ENCODE data around the gene SMTNL1. TPM values are rescaled to one million over a fixed set of nuclear protein-coding genes. Genes with fewer than 3 reads are reported as not detected.

Gene SMTNL1
- total and polyA plus RNA-seq, 9 of the 15 experiments (the other 6 are each of a cell fraction or from before 2014, with no cell fraction given) = not detected

GRCh38 chr11:57545883-57546282, 8.5 kb downstream of the SMTNL1 start:
- Histone ChIP-seq H3K9ac (ENCODE audit: insufficient read depth in 1 of 2, low read depth in 2 of 2, low read length in 2 of 2) (no peak overlapping the region; a peak in 1 of 4 replicates), H3K4me1 (replicated peaks in 1 of 2; ENCODE audit: control insufficient read depth in 2 of 2, insufficient read depth in 2 of 2, low read length in 2 of 2) (peaks cover 6 to 9% of the 10 kb centered on the region in 2 experiments; a peak in 4 of 5 replicates), H3K36me3 (ENCODE audit: control insufficient read depth, insufficient read depth, low read length) (no peaks in the 10 kb centered on the region), H3K9me1 (ENCODE audit: control insufficient read depth, insufficient read depth, low read length) (no peaks in the 10 kb centered on the region), H3K27ac (ENCODE audit: extremely low read depth, low read depth, low read length) (no peak overlapping the region), H3K4me2 (ENCODE audit: insufficient read depth, low read length) (no peak overlapping the region), H2AFZ (ENCODE audit: low read depth, low read length) (no peak overlapping the region), H3K27me3 (ENCODE audit: control insufficient read depth in 2 of 2, insufficient read depth in 2 of 2, low read length in 2 of 2) (peaks cover 0 to 14% of the 10 kb centered on the region in 2 experiments; a peak in 2 of 5 replicates), H3K9me3 (replicated peaks; ENCODE audit: control insufficient read depth, insufficient read depth, low read depth, low read length) (no peaks in the 10 kb centered on the region), H4K20me1 (replicated peaks; ENCODE audit: control insufficient read depth, insufficient read depth, low read length) (no peaks in the 10 kb centered on the region), H3K4me3 (no peak overlapping the region), H3K79me2 (ENCODE audit: control insufficient read depth, insufficient read depth, low read length) (no peaks in the 10 kb centered on the region)
- no TSS peak for BruUV-seq (replicated peaks)
- DNase-seq (ENCODE audit: extremely low read depth in 1 of 4, low spot score in 3 of 4) (no peak), FAIRE-seq (no peak), ATAC-seq (no peak)
- no peak for TF ChIP-seq MAFG (tag; conservative IDR thresholded peaks at IDR 0.05)
- TF ChIP-seq NR3C1 (CRISPR knock-in tag; IDR thresholded peaks at IDR 0.05) = no peak
- no peak for TF ChIP-seq HNRNPLL (IDR thresholded peaks at IDR 0.05; ENCODE audit: low read depth, low read length, poor library complexity, severe bottlenecking)
- no peak for TF ChIP-seq NBN (IDR thresholded peaks at IDR 0.05; ENCODE audit: low read depth)
- no peak for TF ChIP-seq SMARCE1 (IDR thresholded peaks at IDR 0.05)
- TF ChIP-seq, protein P1, sequence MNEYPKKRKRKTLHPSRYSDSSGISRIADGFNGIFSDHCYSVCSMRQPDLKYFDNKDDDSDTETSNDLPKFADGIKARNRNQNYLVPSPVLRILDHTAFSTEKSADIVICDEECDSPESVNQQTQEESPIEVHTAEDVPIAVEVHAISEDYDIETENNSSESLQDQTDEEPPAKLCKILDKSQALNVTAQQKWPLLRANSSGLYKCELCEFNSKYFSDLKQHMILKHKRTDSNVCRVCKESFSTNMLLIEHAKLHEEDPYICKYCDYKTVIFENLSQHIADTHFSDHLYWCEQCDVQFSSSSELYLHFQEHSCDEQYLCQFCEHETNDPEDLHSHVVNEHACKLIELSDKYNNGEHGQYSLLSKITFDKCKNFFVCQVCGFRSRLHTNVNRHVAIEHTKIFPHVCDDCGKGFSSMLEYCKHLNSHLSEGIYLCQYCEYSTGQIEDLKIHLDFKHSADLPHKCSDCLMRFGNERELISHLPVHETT (CRISPR knock-in tag; conservative IDR thresholded peaks at IDR 0.05 in 1 of 2, IDR thresholded peaks at IDR 0.05 in 1 of 2) = no peak
- TF ChIP-seq ZBTB8A (IDR thresholded peaks at IDR 0.05; ENCODE audit: partially characterized antibody) = no peak
- no peak for TF ChIP-seq ZNF354B (CRISPR knock-in tag; IDR thresholded peaks at IDR 0.05)
- no peak for TF ChIP-seq PHB2 (IDR thresholded peaks at IDR 0.05; ENCODE audit: low read depth)
- TF ChIP-seq RFX5 (IDR thresholded peaks at IDR 0.05; ENCODE audit: low read depth, low read length) = no peak
- no peak for TF ChIP-seq ZNF384 (IDR thresholded peaks at IDR 0.05; ENCODE audit: low read depth, low read length)
- TF ChIP-seq, protein P2, sequence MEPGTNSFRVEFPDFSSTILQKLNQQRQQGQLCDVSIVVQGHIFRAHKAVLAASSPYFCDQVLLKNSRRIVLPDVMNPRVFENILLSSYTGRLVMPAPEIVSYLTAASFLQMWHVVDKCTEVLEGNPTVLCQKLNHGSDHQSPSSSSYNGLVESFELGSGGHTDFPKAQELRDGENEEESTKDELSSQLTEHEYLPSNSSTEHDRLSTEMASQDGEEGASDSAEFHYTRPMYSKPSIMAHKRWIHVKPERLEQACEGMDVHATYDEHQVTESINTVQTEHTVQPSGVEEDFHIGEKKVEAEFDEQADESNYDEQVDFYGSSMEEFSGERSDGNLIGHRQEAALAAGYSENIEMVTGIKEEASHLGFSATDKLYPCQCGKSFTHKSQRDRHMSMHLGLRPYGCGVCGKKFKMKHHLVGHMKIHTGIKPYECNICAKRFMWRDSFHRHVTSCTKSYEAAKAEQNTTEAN (CRISPR knock-in tag; IDR thresholded peaks at IDR 0.05) = no peak
- TF ChIP-seq, protein P3, sequence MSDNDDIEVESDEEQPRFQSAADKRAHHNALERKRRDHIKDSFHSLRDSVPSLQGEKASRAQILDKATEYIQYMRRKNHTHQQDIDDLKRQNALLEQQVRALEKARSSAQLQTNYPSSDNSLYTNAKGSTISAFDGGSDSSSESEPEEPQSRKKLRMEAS (CRISPR knock-in tag; IDR thresholded peaks at IDR 0.05) = no peak
- TF ChIP-seq, protein P4, sequence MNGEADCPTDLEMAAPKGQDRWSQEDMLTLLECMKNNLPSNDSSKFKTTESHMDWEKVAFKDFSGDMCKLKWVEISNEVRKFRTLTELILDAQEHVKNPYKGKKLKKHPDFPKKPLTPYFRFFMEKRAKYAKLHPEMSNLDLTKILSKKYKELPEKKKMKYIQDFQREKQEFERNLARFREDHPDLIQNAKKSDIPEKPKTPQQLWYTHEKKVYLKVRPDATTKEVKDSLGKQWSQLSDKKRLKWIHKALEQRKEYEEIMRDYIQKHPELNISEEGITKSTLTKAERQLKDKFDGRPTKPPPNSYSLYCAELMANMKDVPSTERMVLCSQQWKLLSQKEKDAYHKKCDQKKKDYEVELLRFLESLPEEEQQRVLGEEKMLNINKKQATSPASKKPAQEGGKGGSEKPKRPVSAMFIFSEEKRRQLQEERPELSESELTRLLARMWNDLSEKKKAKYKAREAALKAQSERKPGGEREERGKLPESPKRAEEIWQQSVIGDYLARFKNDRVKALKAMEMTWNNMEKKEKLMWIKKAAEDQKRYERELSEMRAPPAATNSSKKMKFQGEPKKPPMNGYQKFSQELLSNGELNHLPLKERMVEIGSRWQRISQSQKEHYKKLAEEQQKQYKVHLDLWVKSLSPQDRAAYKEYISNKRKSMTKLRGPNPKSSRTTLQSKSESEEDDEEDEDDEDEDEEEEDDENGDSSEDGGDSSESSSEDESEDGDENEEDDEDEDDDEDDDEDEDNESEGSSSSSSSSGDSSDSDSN (IDR thresholded peaks at IDR 0.05; ENCODE audit: borderline replicate concordance in 1 of 2, low read depth in 2 of 2, low read length in 2 of 2) = no peak
- TF ChIP-seq RAD21 (CRISPR knock-in tag; conservative IDR thresholded peaks at IDR 0.05 in 1 of 2, IDR thresholded peaks at IDR 0.05 in 1 of 2) = no peak
- no peak for TF ChIP-seq ERF (CRISPR knock-in tag; IDR thresholded peaks at IDR 0.05)
- in situ Hi-C loops (cut with MboI) (no loop called here), intact Hi-C loops (cut with micrococcal nuclease) (no loop called here)
- POLR2A ChIA-PET = interaction anchor here (2.5 kb wide), 1 partner anchor 9 kb away, joined by 11 read pairs; the partner anchor contains the start of gene SMTNL1
- WGBS (ENCODE audit: insufficient coverage, low coverage, missing lambda C conversion rate) = 67% methylated on average over 11 of the region's 13 CpGs
- CTCF ChIA-PET (ENCODE audit: low intra/inter-chr PET ratio) = no interaction called here

Measured in K562 (cell line).